SK-N-SH (cell line): ENCODE data around the gene WDR64. TPM values are rescaled to one million over a fixed set of nuclear protein-coding genes. Genes with fewer than 3 reads are reported as not detected.

Experiments used
- CTCF ChIA-PET: fragments of 300-600, 350-600 bp; formaldehyde crosslinking; extraction: SDS; loops from one replicate; lab custom pipeline; 2021; lab: Yijun Ruan, JAX
- POLR2A ChIA-PET: fragments of 350-600 bp; sonication (Branson Sonifier 250); formaldehyde crosslinking; extraction: SDS; loops from one replicate; lab custom pipeline; 2020; ENCODE audit warnings: antibody characterized with exemption, inconsistent platforms; lab: Yijun Ruan, JAX
- DNase-seq: peaks from one replicate; pipeline ENCODE4 v3.0.0; 2012
- H2AFZ ChIP-seq: fragments of 200-600 bp; sonication (generic); 2 replicates; pipeline ENCODE4 v1.8.1; 2016; ENCODE audit warnings: antibody characterized with exemption, mild to moderate bottlenecking, low read depth
- H3F3A ChIP-seq: fragments of 200-600 bp; sonication (generic); replicated peaks from 2 replicates; pipeline ENCODE3; 2016; ENCODE audit warnings: antibody characterized with exemption, mild to moderate bottlenecking; ENCODE audit not compliant: insufficient read depth
- H3K27ac ChIP-seq, 2 experiments: fragments of 200-500 bp in 1 of 2; fragments of 200-600 bp in 1 of 2; sonication (Bioruptor generic) in 1 of 2; sonication (generic), shearing (Covaris generic) in 1 of 2; 2 replicates each; pipeline versions ENCODE4 v1.5.1 to v1.6.1; 2014 to 2016; ENCODE audit warnings: low read depth in 2 of 2, inconsistent platforms in 1 of 2, low read length in 1 of 2, mild to moderate bottlenecking in 1 of 2, mixed read lengths in 1 of 2
- H3K27me3 ChIP-seq: fragments of 200-600 bp; sonication (generic), shearing (Covaris generic); 2 replicates; pipeline ENCODE4 v1.6.1; 2016; ENCODE audit warnings: mixed run types; ENCODE audit not compliant: insufficient read depth
- H3K36me3 ChIP-seq, 2 experiments: fragments of 200-500 bp in 1 of 2; fragments of 200-600 bp in 1 of 2; sonication (Bioruptor generic) in 1 of 2; sonication (generic) in 1 of 2; replicated peaks in 1 of 2; 2 replicates each; pipeline versions ENCODE3 to v1.5.1; 2014 to 2016; ENCODE audit warnings: low read length in 1 of 2, mild to moderate bottlenecking in 1 of 2; ENCODE audit not compliant: insufficient read depth in 2 of 2, control insufficient read depth in 1 of 2
- H3K4me1 ChIP-seq, 2 experiments: fragments of 200-500 bp in 1 of 2; fragments of 200-600 bp in 1 of 2; sonication (Bioruptor generic) in 1 of 2; sonication (generic), shearing (Covaris generic) in 1 of 2; 2 replicates each; pipeline versions ENCODE4 v1.5.1 to v1.6.1; 2014 to 2016; ENCODE audit warnings: low read depth in 1 of 2, low read length in 1 of 2, mixed run types in 1 of 2; ENCODE audit not compliant: insufficient read depth in 2 of 2, control insufficient read depth in 1 of 2
- H3K4me2 ChIP-seq: fragments of 200-600 bp; sonication (generic), shearing (Covaris generic); 2 replicates; pipeline ENCODE4 v1.6.1; 2017; ENCODE audit warnings: mixed run types
- H3K4me3 ChIP-seq, 2 experiments: fragments of 200-500 bp in 1 of 2; fragments of 200-600 bp in 1 of 2; sonication (Bioruptor generic) in 1 of 2; sonication (generic), shearing (Covaris generic) in 1 of 2; 2 replicates each; pipeline versions ENCODE4 v1.5.1 to v1.8.1; 2014 to 2016; ENCODE audit warnings: low read depth in 2 of 2, inconsistent platforms in 1 of 2, low read length in 1 of 2, mild to moderate bottlenecking in 1 of 2, mixed read lengths in 1 of 2, moderate library complexity in 1 of 2
- H3K79me2 ChIP-seq: fragments of 200-600 bp; sonication (generic); 2 replicates; pipeline ENCODE4 v1.8.1; 2017; ENCODE audit warnings: mild to moderate bottlenecking; ENCODE audit not compliant: insufficient read depth
- H3K9ac ChIP-seq: fragments of 200-600 bp; sonication (generic); 2 replicates; pipeline ENCODE4 v1.6.1; 2017; ENCODE audit warnings: mixed run types
- H3K9me2 ChIP-seq: fragments of 200-600 bp; sonication (generic); 2 replicates; pipeline ENCODE4 v1.6.1; 2017; ENCODE audit warnings: mixed run types
- H3K9me3 ChIP-seq: fragments of 200-600 bp; sonication (generic); 2 replicates; pipeline ENCODE4 v1.6.1; 2017; ENCODE audit warnings: mixed run types, mild to moderate bottlenecking, moderate library complexity
- H4K20me1 ChIP-seq: fragments of 200-600 bp; sonication (generic); 2 replicates; pipeline ENCODE4 v1.6.1; 2017; ENCODE audit warnings: mild to moderate bottlenecking, mixed run types; ENCODE audit not compliant: insufficient read depth
- EP300 ChIP-seq, 2 experiments: IDR thresholded peaks; 2 replicates each; pipeline versions ENCODE4 v1.4.0 to v1.6.1; 2012; ENCODE audit warnings: borderline replicate concordance in 1 of 2, low read depth in 1 of 2, low read length in 1 of 2
- EZH2phosphoT487 ChIP-seq: fragments of 200-600 bp; sonication (generic); IDR thresholded peaks from 2 replicates; pipeline ENCODE4 v1.6.1; 2017; ENCODE audit warnings: low read depth, mixed run types, mild to moderate bottlenecking, antibody characterized with exemption, moderate library complexity, borderline replicate concordance
- FOXJ3 ChIP-seq: sonication (generic); formaldehyde crosslinking; IDR thresholded peaks from 2 replicates; pipeline ENCODE4 v1.5.1; 2020; ENCODE audit warnings: mild to moderate bottlenecking, missing genetic modification reagents
- FOXM1 ChIP-seq: IDR thresholded peaks from 2 replicates; pipeline ENCODE4 v1.4.0; 2012; ENCODE audit warnings: low read depth, mild to moderate bottlenecking
- GABPA ChIP-seq: IDR thresholded peaks from 2 replicates; pipeline ENCODE4 v1.4.0; 2012; ENCODE audit warnings: low read depth, mild to moderate bottlenecking
- GATA2 ChIP-seq: sonication (generic); formaldehyde crosslinking; IDR thresholded peaks from 2 replicates; pipeline ENCODE4 v1.5.0; 2020; ENCODE audit warnings: mild to moderate bottlenecking, missing genetic modification reagents
- IRF3 ChIP-seq: fragments of 150-350 bp; IDR thresholded peaks from 2 replicates; pipeline ENCODE4 v1.6.1; 2016; ENCODE audit warnings: mild to moderate bottlenecking, low read depth, low read length
- MXI1 ChIP-seq: IDR thresholded peaks from 2 replicates; pipeline ENCODE4 v1.6.1; 2012; ENCODE audit warnings: mild to moderate bottlenecking, low read depth, low read length, improper control_type of control experiment
- NFIC ChIP-seq: IDR thresholded peaks from 2 replicates; pipeline ENCODE4 v1.4.0; 2012; ENCODE audit warnings: borderline replicate concordance
- NRF1 ChIP-seq: IDR thresholded peaks from 2 replicates; pipeline ENCODE4 v1.6.1; 2012; ENCODE audit warnings: low read depth, mild to moderate bottlenecking, low read length
- PBX3 ChIP-seq: IDR thresholded peaks from 2 replicates; pipeline ENCODE4; 2012
- POLR2AphosphoS5 ChIP-seq: IDR thresholded peaks from 2 replicates; pipeline ENCODE4 v1.6.1; 2012; ENCODE audit warnings: low read depth, low read length
- RAD21 ChIP-seq: IDR thresholded peaks from 2 replicates; pipeline ENCODE4 v1.6.1; 2012; ENCODE audit warnings: mild to moderate bottlenecking, low read length
- RCOR1 ChIP-seq: fragments of 150-350 bp; IDR thresholded peaks from 2 replicates; pipeline ENCODE4 v1.6.1; 2017; ENCODE audit warnings: antibody characterized with exemption, low read length
- RFX5 ChIP-seq: IDR thresholded peaks from 2 replicates; pipeline ENCODE4 v1.6.1; 2012; ENCODE audit warnings: mild to moderate bottlenecking, improper control_type of control experiment, low read length
- RXRA ChIP-seq: IDR thresholded peaks from 2 replicates; pipeline ENCODE4 v1.4.0; 2012; ENCODE audit warnings: low read depth, mild to moderate bottlenecking, borderline replicate concordance
- SIN3A ChIP-seq: IDR thresholded peaks from 2 replicates; pipeline ENCODE4 v1.6.1; 2012; ENCODE audit warnings: low read depth, mild to moderate bottlenecking, low read length, moderate library complexity, borderline replicate concordance
- SMC3 ChIP-seq: IDR thresholded peaks from 2 replicates; pipeline ENCODE4 v1.6.1; 2012; ENCODE audit warnings: low read depth, low read length, improper control_type of control experiment
- TCF12 ChIP-seq: IDR thresholded peaks from 2 replicates; pipeline ENCODE4 v1.4.0; 2012
- USF1 ChIP-seq: IDR thresholded peaks from 2 replicates; pipeline ENCODE4 v1.4.0; 2012; ENCODE audit warnings: low read depth, borderline replicate concordance
- USF2 ChIP-seq: fragments of 150-350 bp; IDR thresholded peaks from 2 replicates; pipeline ENCODE4 v1.6.1; 2017; ENCODE audit warnings: antibody characterized with exemption, low read length, low read depth, borderline replicate concordance
- YY1 ChIP-seq: IDR thresholded peaks from 2 replicates; pipeline ENCODE4 v1.4.0; 2012; ENCODE audit warnings: low read depth, mild to moderate bottlenecking
- WGBS: methylation state at CpG from one replicate; pipeline ENCODE4 v1.1.6; 2017; ENCODE audit warnings: low lambda C conversion rate; 5-methylcytosine and 5-hydroxymethylcytosine counted together
- polyA plus RNA-seq, 3 experiments: library from polyadenylated mRNA; depleted of rRNA; stranded (reverse); fragments of >200 nt; gene quantifications; 2 replicates each; pipeline ENCODE4 v1.2.3, GENCODE V29; 2012
- TF ChIP-seq, protein P1 (sequence below): IDR thresholded peaks from 2 replicates; pipeline ENCODE4 v1.4.0; 2012; ENCODE audit warnings: low read depth

Gene WDR64
- polyA plus RNA-seq, 1 of the 3 experiments (the other 2 are of a cell fraction) = not detected

DNA sequence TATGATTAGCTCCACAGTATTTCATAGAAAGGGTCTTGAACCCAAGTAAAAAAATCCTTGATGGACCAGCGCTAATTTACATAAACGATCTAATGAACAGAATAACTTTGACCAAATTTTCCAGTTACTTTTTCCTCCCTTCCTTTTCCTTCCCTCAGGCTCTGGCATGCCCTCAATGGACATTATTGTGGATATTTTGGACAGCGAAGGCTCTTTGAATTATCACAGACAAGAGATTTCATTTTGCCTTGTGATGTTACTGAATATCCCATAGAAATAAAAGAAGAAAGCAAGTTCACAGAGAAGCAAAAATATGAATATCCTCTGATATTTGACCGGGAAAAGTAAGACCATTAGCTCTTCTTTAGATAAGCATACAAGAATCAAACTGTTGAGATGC, 135.6 kb downstream of the WDR64 start:
- H4K20me1 ChIP-seq = no peaks in the 10 kb centered on the region
- H3K9me2 ChIP-seq = no peaks in the 10 kb centered on the region
- POLR2A ChIA-PET = no interaction called here
- TF ChIP-seq, protein P1, sequence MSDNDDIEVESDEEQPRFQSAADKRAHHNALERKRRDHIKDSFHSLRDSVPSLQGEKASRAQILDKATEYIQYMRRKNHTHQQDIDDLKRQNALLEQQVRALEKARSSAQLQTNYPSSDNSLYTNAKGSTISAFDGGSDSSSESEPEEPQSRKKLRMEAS = no peak
- TF ChIP-seq RCOR1 (no peak), PBX3 (no peak), RFX5 (no peak), RAD21 (no peak), EZH2phosphoT487 (no peak), USF1 (no peak), NFIC (no peak), FOXM1 (no peak), YY1 (no peak), MXI1 (no peak), GABPA (no peak), NRF1 (no peak), TCF12 (no peak), EP300 (IDR thresholded peaks at IDR 0.05; ENCODE audit: borderline replicate concordance in 1 of 2, low read depth in 1 of 2, low read length in 1 of 2) (no peak), USF2 (no peak), GATA2 (CRISPR knock-in tag) (no peak), SIN3A (no peak)
- no peaks in the 10 kb centered on the region for H3K9me3 ChIP-seq
- H3F3A ChIP-seq = no peaks in the 10 kb centered on the region
- H3K4me2 ChIP-seq = no peak overlapping the region
- H3K36me3 ChIP-seq = no peaks in the 10 kb centered on the region
- CTCF ChIA-PET = interaction anchor here (0.5 kb wide), 1 partner anchor 1042 kb away, joined by 3 read pairs; no protein-coding TSS in a partner anchor
- no peaks in the 10 kb centered on the region for H3K27me3 ChIP-seq
- no peak for DNase-seq
- H3K4me3 ChIP-seq = no peak overlapping the region
- no peak overlapping the region for H3K9ac ChIP-seq
- no peak overlapping the region for H2AFZ ChIP-seq
- WGBS = 53% methylated on average over 4 of the region's 4 CpGs
- H3K27ac ChIP-seq = no peak overlapping the region
- H3K79me2 ChIP-seq = no peaks in the 10 kb centered on the region
- no peaks in the 10 kb centered on the region for H3K4me1 ChIP-seq

GRCh38 chr1:241789061-241789460, 137.0 kb downstream of the WDR64 start:
- Histone ChIP-seq H3K27me3 (no peaks in the 10 kb centered on the region), H3F3A (no peaks in the 10 kb centered on the region), H3K9me2 (no peaks in the 10 kb centered on the region), H3K9me3 (no peaks in the 10 kb centered on the region), H3K79me2 (no peaks in the 10 kb centered on the region), H3K4me2 (no peak overlapping the region), H3K36me3 (no peaks in the 10 kb centered on the region), H4K20me1 (no peaks in the 10 kb centered on the region), H3K9ac (no peak overlapping the region), H2AFZ (no peak overlapping the region), H3K4me3 (no peak overlapping the region), H3K4me1 (no peaks in the 10 kb centered on the region), H3K27ac (no peak overlapping the region)
- WGBS = 77% methylated on average over 2 of the region's 2 CpGs
- CTCF ChIA-PET = no interaction called here
- no peak for DNase-seq
- POLR2A ChIA-PET = no interaction called here
- TF ChIP-seq RFX5 (no peak), SMC3 (no peak), EZH2phosphoT487 (no peak), GABPA (no peak), POLR2AphosphoS5 (no peak), USF1 (no peak), RXRA (no peak), MXI1 (no peak), IRF3 (no peak), FOXJ3 (CRISPR knock-in tag) (no peak), RCOR1 (no peak), NRF1 (no peak), FOXM1 (no peak), PBX3 (no peak)
